MV-4-11 (cell line): ENCODE measurements around the gene DENND1A.
"Not testable (repeated sequence)": the region's sequence is repeated elsewhere in the genome, so short reads cannot be mapped to it uniquely, and the experiment has no call there.

Source experiments
- DNase-seq: peaks from one replicate; lab custom pipeline; 2025; lab: John Stamatoyannopoulos, UW

DENND1A gene

DNA sequence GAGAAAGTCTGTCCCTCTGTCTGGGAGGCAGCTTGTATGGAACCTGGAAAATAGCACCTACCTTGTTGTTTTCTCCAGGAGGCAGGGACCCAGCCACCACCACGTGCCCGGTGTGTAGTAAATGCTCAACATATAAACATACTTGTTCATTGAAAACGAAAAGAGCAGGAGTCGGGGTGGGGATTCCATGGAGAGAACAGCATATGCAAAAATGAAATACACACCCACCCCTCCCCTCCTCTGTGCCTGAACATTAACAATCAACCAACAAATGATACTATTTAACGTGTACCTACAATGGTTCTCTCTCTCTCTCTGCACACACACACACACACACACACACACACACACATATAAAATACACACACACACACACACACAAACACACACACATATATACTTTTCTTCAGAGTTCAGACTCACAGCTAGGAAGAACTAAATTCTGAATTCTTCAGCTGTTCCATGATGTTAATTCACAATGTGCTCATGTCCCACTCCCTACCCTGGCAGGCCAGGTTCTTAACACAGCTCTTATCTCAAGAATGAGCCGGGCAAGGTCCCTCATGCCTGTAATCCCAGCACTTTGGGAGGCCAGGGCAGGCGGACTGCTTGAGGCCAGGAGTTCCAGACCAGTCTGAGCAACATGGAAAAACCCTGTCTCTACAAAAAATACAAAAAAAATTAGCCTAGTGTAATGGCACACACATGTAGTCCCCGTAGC is 16.3 kb upstream of the DENND1A start:
- no peak for DNase-seq

DNA sequence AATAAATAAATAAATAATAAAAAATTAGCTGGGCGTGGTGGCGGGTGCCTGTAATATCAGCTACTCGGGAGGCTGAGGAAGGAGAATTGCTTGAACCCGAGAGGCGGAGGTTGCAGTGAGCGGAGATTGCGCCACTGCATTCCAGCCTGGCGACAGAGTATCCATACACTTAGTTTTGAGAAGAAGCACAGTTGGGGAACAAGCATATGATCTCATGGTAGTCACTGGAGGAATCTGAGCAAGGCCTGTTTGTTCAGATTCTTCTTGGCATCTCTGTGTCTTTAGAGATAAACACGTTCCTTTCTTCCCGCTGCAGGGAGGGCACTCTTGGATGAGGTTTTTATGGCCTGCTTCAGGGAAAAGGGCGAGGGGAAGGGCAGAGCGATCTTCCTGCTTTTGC is 15.6 kb upstream of the DENND1A start:
- no peak for DNase-seq

DNA sequence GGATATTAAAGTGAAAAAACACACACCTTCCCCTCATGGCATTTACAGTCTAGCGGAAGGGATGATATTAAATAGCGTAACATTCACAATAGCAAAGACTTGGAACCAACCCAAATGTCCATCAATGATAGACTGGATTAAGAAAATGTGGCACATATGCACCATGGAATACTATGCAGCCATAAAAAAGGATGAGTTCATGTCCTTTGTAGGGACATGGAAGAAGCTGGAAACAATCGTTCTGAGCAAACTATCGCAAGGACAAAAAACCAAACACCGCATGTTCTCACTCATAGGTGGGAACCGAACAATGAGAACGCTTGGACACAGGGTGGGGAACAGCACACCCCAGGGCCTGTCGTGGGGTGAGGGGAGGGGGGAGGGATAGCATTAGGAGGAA is 14.5 kb upstream of the DENND1A start:
- not testable (repeated sequence) for DNase-seq

DNA sequence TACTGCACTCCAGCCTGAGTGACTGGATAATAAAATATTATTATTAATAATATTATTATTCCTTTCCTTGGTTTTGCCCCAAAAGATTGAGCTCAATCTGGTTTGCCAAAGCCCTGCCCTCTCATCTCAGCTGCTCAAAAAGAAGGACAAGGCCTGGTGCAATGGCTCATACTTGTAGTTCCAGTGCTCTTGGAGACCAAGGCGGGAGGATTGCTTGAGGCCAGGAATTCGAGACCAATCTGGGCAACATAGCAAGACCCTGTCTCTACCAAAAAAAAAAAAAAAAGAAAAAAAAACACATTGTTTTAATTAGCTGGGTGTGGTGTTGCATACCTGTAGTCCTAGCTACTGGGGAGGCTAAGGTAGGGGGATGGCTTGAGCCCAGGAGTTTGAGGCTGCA is 13.7 kb upstream of the DENND1A start:
- DNase-seq: no peak

DNA sequence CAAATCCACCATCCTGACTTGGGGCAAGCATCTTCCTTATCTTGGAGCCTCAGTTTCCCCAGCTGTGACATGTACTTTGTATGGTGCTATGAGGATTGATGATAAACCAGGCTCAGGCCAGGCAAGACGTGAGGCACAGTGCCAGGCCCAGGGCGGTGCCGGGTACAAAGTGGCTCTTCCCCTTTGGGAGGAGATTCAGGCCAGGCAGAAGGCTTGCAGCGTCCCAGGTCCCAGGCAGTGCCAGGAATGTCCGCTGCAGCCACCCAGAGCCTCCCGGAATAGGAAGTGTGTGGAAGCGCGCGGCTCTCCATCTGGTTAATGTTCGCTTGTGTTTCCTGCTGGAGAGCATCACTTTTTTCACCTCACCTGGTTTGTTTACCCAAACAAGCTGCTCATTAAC is 12.6 kb upstream of the DENND1A start:
- no peak for DNase-seq

DNA sequence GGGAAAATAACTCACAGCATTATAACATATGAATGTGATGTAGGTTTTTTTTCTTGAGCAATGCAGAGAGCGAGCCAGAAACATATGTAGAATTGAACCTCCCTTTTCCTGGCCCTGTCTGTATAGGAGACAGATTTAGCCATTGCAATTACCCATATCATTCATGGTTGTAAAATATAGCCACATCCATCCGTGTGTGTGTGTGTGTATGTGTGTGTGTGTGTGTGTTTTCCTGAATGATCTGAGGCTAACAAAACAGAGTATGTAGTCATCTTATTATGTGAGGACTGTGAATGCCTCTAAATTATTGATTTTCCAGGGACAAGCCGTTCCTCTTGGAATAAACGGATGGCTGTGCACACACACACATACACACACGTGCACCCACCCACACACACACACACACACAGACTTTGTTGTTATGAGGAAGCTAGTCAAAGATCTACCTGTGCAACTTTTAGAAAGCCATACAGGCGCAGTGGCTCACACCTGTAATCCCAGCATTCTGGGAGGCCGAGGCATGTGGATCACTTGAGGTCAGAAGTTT is 11.7 kb upstream of the DENND1A start:
- DNase-seq: no peak

DNA sequence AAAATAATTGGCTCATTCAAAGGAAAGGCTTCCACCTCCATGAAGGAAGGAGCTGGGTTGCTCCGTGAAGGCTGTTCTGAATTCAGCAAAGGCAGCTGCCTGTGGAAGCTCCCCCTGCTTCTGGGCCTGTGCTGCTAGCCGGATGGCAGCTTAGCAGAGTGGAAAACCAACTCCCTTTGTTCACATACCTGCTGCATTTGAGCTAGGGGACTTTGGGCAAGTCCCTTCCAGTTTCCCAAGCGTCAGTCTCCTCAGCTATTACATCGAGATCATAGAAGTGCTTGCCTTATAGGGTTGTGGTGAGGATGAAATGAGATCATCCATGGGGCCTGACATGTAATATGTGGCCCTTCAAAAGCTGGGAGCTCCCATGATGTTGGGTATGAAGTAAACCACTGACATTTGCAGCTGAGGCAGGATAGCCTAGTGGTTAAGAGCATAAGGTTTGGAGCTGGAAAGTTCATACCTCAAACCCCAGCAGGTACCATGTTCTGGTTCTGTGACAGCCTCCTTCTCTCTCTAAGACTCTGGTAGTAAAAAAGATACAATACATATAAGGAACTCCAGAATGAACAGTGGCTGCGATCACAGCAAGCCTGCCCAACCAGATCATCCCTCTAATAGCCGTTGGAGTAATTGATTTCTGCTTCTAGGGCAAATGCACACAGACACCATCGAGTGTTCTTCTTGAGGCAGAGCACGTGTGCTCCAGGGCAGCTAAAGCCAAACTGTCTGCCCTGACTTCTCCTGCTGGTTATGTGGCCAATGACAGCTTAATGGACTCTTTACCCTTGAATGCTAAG is 11.0 kb upstream of the DENND1A start:
- DNase-seq: no peak

DNA sequence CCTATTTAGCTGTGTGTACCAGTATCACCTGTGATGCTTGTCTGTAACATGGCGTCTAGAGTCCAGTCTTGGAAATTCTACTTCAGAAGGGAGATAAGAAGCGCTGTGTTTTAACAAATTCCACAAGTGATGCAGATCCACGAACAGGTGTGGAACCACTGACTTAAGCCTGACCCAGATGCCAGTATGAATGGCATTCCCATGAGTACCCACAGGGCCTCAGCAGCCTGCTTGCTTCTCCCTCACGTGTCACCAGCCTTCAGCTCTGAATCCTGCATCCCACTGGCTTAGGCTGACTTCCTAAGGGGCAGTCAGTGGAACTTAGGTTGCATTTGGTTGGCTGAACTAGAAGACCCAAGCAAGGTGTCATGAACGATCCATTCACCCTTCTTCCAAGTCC is 8.5 kb upstream of the DENND1A start:
- DNase-seq: no peak

DNA sequence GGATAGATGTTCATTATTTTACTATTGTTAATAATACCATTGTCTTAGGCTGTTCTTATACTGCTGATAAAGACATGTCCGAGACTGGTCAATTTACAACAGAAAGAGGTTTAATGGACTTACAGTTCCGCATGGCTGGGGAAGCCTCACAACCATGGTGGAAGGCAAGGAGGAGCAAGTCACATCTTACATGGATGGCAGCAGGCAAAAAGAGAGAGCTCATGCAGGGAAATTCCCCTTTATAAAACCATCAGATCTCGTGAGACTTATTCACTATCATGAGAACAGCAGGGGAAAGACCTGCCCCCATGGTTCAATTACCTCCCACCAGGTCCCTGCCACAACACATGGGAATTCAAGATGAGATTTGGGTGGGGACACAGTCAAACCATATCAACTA is 6.6 kb upstream of the DENND1A start:
- not testable (repeated sequence) for DNase-seq

DNA sequence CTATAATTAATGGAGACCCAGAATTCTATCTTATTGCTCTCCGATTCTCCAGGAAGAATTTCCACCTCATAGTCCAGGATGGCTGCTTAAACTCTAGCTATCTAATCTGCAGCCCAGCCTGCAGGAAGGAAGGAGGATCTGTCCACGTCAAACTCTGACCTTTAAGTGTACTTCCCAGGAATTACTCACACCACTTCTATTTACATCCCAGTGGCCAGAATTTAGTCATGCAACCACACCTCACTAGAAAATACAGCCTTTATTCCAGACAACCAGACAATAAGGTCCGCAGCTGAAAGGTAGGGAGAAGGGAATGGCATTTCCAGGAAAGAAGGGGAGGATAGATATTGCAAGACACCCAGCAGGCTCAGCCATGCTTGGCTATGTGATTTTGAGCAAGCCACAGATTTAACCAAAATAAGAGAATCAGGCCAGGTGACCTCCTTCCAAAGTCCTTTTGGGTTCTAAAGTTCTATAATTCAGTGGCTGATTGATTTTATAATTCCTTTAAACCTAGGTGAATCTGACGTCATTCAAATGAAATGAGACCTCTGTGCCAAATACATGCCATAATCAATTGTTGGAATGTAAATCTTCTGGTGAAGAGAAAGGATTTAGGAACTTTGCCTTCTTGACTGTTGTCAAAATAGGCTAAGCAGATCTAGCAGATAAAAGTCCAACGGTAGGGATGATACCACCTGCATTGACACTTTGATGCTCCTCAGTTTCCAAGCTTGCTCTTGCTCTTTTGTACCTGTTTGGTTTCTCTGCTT is 3.7 kb upstream of the DENND1A start:
- DNase-seq: no peak

DNA sequence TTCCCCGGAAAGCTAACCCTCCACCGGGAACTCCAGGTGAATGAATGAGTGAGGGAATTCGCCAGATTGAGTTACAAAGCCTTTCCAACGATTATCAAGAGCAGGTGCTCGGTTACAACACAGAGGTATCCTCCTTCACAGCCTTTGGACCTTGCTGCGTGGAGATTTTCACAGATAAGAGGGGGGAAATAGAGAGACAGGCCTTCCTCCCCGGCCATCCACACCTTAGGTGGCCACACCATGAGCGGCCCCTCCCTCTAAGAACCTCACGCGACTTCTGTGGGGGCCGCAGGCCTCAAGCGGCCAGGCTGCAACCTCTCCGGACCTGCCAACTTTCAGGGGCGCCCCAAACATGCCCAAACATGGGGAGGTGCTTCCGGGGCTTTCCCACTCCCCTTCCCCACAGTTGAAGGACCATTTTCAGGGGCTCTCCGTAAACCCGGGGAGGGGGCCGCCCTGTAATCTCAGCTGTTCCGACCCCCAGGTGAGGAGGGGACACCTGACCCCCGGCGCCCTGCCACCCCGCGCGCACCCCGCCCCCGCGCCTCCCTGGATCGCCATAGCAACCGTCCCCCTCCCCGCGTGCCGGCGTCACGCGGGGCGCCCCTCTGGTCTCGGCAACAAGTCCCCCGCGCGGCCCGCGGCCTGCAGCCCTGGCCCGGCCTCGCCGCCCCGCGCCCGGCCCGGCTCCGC is 603 bp downstream of the DENND1A start:
- no peak for DNase-seq

DNA sequence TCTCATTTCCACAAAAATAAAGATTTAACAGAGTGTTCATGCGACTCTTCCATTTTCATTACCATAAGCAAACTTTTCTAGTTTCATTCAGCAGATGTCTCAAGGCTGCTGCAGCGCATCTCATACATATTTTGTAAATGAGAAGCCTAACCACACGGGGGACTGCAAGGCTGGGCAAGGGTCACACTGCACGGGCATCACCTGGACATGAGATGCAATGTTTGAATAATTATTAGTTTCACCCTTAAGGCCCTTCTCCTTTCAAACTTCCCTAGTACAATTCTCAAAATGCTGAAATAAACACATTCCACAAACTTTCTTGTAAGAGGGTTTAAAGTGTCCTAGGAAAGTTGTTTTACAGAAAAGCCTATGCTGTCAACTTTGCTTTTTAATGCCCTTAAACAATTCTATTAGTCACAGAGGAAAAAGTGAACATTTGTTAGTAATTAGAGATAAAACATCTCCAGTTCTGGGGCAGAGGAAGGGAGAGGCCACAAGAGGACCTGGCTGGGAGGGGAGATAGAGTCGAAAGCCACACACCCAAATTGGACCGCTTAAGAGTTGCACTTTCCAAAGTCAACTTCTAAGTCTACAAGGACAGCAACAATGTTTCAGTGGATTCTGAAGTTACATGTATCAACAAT is 1.3 kb downstream of the DENND1A start:
- DNase-seq: no peak

DNA sequence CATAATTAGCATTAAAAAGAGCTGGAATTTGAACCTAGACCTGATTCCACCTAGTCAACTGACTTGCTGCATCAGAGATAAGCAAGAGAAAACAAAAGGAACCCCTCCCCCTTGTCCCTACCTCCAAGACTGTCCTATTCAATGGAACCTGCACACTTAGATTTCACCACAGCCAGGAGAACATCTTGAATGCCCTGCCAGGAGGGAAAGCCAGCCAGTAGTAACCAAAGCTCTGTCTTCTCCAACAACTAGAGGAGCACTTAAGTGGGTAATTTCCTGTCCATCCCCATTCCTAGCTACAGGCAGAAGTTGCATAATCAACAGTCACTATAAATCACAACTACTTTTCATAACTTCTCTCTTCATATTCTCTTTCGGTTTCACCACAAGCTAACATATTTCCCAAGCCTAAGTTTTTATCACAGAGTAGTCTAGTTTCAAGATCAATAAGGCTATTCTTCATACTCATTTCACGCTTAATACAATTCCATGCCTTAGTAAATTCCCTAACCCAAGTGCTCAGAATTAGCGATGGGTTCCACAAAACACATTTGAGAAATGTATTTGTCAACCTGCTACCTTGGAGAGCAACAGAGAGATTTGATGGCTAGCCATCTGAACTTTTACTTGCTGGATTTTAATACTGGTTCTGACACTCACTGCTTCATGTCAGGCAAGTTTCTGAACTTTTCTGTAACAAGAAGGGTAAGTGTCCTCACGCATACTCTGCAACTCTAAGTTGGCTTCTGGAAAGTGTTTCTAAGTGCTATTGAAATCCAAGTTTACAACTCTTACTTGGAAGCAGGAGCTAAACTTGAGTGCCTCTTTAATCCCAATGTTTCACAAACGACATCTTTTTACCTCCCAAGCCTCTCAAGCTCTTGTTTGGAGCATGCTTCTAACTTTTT is 2.0 kb downstream of the DENND1A start:
- peak; percentile 95 for DNase-seq

DNA sequence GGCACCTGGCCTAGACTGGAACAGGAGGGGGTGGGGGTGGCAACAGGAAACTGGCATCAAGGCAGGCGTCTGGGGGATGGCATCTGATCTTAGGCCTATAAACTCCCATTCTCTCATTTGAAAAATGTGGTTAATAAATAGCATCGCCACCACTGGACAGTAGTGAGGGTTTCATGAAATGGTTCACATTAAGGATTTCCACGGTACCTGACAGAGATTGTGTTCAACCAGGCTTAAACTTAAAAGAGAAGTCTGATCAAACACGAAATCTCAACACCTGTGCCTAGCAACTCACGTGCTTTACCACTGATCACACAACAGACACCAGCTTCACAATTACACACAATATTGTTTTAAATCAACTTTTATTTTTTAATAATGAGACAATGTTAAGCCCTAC is 3.0 kb downstream of the DENND1A start:
- no peak for DNase-seq

DNA sequence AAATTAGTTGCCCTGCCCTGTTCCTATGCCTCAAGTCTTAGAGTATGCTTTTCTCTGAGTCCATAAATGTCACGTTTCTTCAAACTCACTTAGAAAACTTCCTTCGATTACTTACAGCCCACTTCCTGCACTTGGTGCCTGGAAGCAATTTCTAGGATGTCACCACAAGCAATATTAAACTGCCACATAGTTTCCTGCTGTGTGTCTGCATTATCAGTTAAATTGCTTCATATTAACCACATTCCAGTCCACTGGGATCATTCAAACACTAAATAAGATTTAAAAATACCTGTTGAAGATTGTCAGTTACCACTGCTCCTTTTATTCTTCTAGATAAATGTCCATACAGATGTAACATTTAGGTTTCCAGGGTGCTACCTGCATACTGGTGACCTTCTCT is 4.1 kb downstream of the DENND1A start:
- peak; percentile 78 for DNase-seq

DNA sequence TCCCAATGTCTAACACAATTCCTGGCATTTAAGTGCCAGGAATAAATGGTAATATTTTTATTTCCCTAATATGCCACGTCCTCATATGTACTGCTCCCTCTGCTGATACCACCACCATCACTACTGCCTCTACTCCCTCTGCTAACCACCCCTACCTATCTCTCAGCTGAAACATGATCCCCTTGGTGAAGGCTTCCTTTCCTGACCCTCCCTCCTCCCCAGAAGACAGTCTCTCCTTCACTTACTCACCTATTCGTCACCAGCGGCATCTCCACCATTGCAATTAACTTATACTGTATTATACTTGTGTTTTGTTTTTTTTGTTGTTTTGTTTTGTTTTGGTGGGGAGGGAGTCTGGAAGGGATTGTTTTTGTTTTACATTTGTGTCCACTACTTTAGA is 4.8 kb downstream of the DENND1A start:
- no peak for DNase-seq

DNA sequence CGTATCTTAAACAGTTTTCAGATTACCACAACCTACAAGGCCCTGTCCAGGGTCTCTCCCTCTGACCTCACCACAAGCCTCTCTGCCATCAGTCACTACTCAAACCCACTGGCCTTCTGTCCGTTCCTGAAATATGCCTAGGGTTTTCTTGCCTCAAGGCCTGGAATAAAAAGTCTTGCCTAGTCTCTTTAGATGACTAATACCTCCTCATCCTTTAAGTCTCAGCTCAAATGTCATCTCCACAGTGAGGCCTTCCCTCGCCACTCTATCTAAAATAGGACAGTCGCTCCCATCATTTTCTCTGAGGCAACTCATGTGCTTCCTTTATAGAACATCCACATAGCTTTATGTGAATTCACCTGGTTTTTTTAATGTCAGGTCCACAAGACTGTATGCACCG is 5.2 kb downstream of the DENND1A start:
- no peak for DNase-seq

DNA sequence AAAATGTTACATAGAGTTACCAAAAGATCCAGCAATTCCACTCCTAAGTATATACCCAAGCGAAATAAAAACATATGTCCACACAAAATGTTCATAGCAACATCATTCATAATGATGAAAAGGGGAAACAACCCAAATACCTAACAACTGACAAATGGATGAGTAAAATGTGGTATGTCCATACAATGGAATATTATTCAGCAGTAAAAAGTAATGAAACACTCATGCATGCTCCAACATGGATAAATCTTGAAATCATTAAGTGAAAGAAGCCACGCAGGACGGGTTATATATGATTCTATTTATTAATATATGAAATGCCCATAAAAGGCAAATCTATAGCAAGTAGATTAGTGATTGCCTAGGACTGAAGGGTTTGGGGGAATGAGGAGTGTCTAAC is 6.0 kb downstream of the DENND1A start:
- DNase-seq: no peak

DNA sequence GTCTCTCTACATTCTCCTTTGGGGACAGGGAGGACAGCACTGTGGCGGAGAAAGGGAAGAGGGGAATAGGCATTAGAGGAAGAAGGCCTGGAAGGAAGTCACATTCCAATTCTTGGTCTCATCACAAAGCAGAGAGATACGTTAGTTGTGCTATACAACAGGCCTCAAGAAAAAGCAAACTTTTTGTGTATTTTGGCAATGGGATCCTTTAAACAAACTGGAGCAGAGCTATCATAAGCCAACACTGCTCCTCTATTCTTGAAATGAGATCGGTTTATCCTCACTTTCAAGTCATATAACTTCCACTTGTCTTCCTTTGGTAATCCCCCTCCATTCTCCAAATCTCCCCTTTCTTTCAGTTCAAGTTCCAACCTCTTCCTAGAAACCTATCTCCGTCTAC is 6.5 kb downstream of the DENND1A start:
- no peak for DNase-seq

DNA sequence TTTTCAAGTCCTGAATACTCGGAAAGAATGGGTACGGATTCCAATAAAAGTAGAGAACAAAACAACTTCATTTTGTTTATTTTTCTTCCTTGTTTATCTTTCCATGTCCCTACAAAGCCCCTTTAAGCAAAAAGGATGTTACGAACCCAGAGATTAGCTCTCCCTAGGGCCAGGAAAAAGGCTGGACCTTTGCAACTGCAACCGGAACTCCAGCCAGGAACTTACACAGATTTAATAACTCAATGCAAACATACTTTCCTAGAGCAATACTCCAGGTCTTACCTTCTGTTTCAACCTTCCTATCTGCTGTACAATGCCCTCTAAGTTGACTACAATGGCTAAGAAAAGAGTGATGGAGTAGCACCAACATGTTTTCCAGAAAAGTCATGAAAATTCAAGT is 7.0 kb downstream of the DENND1A start:
- no peak for DNase-seq
